Measurements from ENCODE around the gene HOXC5.

- TF ChIP-seq CTCF (IDR thresholded peaks at IDR 0.05 in 4 of 5, conservative IDR thresholded peaks at IDR 0.05 in 1 of 5) (no peak), POLR2A (IDR thresholded peaks at IDR 0.05) (no peak)
Observed at GRCh38 chr12:54014377-54015017, 18.4 kb upstream of the HOXC5 start.
